ENCODE results near the gene TSPO2.
A peak's percentile ranks its signal among the peaks of the same experiment; 100 is the strongest.

The TSPO2 gene

DNA sequence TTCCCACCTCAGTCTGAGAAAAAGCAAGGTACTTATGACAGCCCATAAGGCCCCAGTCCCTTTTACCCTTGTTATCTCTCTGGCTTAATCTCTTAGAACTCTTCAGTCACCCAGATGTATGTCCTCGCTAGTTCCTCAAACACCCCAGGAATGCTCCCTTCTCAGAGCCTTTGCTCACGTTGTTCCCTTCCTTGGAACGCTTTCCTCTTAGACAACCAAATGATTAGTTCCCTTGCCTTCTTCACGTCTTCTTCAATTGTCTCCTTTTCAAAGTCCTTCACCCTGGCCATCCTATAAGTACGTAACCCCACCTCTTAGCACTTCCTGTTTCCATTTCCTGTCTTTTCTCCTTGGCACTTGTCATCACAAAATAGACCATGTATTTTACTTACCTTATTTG lies 9.6 kb downstream of the TSPO2 start:
- no peak for FAIRE-seq

DNA sequence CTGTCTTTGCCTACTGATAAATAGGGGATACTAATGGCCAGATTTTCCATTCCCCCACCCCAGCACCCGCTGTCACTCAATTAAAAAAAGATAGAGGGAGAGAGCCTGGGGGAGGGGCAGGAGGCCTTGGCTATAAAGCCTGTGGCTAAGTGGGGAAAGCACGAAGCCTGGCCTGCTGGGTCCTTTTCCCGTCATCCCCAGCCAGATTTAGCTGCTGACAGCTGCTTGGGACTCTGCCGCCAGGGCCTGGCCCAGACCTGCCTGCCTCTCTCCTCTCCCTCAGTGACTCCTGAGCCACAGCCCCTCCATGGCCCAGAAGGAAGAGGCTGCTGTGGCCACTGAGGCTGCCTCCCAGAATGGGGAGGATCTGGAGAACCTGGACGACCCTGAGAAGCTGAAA lies 10.8 kb downstream of the TSPO2 start, which contains the start of gene APOBEC2:
Gene APOBEC2 (plus strand): TSS at position 162 of the 400 bp plus-strand sequence. CDS start 146 bp downstream, at position 308.
- no peak for FAIRE-seq

DNA sequence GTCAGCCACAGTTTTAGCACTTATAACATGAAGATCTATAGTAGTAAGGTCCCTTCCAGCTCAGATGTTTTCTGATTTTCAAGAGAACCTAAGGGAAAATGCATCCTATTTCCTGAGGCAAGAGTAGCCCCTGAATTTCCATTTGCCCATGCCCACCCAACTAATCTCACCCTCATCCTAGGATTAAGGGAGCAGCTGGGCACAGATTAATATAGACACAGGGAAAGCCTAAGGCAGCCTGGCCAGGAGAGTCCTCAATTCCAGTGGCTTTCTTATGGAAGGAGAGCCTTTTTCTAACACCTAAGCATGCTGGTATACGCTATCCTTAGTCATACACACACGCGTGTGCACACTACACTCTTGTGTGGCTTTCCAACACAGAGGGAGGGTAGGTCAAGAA lies 12.2 kb downstream of the TSPO2 start:
- FAIRE-seq: no peak

DNA sequence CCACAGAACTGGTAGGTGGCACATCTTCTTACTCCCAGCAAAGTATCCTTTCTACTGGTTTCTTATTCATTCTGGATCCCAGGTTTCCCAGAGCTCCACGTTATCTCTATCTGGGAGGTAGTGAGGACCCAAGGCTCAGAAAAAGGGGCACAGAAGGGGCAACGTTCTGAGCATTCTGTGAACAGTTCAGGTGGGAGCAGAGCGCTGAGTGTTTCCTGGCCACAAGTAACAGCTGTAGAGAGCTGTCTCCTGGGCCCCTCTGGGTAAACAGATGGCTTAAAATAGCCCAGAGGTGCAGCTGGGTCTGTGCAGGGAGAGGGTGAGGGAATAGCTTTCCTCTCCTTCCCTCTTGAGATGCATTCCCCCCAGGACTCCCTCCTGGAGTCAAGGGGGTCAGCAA lies 12.9 kb downstream of the TSPO2 start:
- no peak for FAIRE-seq

DNA sequence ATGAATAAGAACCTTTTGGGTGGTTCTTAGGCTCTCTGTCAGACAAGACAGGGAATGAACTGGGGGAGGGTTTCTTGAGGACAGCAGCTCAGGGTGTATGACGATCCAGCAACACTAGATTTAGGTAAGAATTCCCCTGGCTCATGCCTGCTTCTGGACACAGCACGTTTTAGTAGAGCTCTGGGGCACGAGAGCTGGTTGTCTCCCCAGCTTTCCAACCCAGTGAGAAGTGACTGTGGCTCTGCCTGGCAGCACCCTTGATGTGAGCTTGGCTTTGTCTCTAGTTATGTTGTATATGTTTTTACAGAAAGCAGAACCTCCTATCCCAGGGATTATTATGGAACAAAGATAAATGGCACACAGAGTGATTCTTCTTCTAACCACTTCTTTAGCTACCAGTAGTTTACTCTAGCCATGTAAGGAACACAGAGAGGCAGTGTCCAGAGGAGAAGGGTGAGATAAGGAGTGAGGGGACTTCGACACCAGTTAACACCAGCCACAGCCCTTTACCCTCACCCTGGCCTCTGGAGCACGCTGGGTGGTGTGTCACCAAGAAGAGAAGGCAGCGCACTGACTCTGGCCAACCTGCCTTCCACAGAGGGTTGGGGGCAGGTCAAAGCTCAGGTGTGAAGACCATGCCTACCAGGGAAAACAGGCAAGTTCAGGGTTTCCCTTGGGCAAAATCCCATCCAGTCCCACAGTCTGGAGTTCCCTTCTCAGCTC lies 14.7 kb downstream of the TSPO2 start:
- no peak for FAIRE-seq

DNA sequence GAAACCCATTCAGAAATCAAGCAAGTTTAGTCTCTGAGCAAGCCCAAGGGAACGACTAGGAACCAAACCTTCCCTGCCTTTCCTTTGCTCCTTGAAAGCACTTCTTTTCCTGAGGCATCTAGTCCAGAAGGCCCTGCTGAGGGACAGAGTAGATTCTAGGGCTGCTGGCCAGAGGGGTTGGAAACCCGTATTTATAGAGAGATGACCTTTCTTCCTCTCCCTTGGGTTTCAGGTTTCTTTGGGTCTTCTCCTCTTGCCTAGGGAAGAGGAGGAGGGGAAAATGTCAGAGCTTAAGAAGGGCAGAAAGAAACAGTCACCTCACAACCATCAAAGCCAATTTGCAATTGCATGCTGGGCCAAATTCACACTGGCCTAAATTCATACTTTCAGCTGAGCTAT lies 16.5 kb downstream of the TSPO2 start:
- FAIRE-seq: no peak

DNA sequence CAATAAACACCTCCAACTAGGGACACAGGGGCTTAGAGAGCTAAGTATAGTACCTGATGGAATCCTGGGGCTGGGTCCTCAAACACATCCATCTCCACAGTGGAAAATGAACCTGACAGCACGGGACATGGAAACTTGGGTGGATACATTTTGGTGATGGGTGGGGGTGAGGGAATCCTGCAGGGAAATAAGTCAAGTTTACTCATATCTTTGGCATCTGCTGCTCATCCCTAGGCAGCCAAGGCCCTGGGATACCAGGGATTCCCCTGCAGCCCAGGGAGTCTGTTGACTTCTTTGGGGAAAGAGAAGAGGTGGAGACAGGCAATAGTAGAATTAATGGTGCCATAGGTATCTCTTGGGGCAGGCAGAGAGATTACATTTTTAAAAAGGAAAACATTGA lies 17.3 kb downstream of the TSPO2 start:
- no peak for FAIRE-seq

DNA sequence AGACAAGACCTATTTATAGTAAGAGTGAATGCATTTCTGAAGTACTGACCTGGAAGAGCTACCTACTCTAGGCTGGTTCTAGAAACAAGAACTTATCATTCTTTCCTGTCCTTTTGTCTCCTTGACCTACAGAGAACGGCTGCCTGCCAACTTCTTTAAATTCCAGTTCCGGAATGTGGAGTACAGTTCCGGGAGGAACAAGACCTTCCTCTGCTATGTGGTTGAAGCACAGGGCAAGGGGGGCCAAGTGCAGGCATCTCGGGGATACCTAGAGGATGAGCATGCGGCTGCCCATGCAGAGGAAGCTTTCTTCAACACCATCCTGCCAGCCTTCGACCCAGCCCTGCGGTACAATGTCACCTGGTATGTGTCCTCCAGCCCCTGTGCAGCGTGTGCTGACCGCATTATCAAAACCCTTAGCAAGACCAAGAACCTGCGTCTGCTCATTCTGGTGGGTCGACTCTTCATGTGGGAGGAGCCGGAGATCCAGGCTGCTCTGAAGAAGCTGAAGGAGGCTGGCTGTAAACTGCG lies 19.0 kb downstream of the TSPO2 start:
- no peak for FAIRE-seq

DNA sequence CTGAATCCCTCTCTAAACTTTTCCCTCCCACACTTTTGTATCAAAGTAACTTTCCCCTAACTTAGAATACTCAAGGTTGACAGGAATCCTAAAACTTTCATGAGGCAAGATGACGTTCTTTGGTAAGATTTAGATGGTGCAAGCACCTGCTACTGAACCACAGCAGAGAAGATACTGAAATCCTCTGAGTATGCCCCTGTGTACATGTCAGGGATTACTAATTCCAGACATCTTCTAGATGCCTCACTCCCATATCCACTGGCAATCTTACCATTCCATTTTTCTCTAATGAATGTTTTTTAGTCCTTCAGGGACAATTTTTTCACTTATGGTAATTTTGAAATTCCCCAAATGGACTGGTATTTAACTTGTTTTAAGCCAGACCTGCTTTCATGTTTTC lies 19.8 kb downstream of the TSPO2 start:
- FAIRE-seq: no peak

DNA sequence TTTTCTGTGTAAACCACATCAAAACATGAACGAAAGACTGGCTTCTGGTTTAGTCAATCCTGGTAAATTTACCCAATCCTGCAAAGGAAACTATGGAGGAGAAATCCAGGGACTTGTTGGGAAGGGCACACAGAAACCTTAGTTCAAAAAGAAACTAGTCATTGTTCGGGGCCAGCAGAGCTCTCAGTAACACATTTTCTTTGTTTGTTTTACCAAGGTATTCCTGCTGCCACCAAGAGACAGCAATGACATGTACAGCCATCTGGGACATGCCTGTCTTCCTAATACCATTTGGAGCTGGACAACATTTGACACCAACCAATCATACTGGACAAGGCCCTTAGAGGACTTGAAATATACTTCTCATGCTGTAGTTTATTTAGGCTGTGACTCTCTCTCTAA lies 21.6 kb downstream of the TSPO2 start:
- FAIRE-seq: no peak

DNA sequence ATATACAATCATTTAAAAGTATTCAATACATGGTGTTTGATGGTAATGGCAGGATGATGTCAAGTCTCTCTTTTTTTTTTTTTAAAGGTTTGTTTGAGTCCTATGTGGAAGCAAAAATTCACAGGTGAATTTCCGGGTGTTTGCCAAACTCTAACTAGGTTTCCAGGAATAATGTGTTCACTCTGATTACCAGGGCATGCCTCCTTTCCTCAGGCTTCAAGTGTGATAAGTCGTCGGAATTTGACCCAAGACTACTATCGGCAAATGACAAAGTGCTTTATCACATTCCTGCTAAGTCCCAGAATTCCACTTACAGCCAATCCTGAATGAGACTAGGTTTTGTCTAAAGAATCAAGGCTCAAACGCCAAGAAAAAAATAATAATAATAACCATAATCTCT lies 22.6 kb downstream of the TSPO2 start:
- FAIRE-seq: no peak

DNA sequence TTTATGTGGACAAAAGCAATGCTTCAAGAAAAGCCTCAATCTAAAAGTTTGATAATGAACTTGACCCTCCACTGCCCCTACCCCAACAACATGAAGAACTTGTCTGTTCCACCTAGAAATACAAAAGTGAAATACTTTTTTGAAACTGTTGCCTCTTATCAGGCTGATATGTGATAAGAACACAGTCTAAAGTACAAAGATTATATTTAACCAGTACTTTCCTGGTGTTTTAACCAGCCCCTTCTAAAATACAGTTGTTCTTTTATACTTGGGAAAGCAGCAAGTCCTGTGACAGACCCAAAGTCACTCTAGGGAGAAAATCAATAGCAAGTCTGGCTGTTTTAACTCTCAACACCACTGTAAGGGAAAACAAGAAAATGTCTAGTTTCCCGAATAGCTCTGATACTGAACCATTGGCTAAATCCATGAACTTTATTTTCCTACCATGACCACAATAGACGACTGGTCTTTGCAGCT lies 23.3 kb downstream of the TSPO2 start:
- FAIRE-seq: no peak

DNA sequence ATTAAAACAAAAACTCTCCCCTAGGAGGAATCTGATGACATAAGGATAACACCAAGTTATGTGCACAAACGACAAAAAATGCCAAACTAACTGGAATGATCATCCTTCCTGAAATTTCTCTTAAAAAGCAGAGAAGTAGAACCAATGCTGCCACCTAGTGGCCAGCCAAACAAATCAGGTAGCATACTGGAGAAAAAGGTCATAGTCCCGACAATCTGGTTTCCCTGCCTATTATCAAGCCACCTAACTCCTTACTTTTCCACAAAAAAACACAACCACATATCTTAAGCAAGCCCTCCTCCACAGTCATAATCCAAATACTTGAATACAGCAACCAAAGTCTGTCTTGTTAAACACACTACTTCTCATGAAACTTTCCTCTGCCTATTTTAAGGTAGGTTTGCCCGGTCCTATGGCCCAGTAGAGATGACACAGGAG lies 24.6 kb downstream of the TSPO2 start:
- FAIRE-seq: peak; percentile 92

DNA sequence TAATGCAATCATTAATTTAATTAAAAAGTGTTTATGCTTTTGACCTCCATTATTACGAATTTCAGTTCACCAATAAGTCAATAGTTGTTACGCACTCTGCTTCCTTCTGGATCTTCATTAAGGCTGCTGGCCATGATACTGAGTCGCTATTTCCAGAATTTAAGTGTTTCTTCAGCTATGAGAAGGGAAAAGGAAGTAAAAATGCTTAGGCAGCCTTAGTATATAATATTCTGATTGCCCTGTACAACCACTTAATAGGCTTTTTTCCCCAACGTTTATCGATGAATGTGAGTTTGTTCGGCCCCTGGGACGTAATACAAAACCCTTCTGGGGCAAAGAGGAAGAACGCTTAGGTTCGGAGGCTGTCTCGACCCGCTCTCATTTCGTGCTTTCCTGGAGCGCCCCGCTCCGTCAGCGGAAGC lies 29.2 kb downstream of the TSPO2 start:
- peak; percentile 77 for FAIRE-seq

DNA sequence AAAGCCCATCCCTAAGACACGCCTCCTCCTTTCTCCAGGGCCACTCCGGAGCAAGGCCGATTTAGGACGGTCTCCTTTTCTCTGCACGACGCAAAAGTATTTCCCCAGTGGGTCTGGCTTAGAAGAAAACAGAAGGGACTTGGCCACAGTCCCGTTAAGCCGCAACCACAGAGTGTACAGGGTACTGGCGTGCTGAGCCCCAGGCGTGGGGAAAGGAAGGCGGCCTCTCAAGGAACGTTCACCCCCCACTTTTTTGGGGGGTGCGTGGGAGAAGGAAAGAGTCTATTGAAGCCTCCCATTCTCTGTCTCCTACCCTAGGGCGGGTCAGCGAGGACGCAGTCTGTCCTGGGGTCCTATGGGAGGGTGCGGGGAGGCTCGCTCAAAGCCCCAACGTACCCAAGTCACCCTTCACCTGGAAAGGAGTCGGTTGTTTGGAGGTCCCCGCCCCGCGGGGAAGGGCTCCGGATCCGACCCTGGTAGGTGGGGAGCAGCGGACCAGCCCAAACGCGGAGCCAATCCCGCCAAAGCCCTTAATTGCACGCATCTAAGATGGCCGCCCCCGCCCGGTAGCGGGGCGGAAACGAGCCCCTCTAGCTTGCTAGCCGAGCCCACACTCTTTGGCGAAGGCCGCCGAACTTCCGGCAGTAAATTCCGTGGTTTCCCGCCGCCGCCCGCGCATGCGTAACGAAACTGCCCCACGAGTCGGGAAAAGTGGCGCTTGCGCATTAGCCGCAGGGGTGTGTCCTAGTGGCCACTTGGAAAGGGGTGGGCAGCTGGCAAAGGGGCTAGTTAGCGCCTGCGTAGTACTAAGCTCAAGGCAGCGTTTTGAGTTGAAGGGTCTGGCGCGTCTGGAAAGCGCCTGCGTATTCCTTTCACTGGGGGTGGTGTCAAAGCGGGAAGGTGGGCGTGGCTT lies 29.9 kb downstream of the TSPO2 start, which contains the start of gene OARD1:
Gene OARD1 (minus strand): TSS at position 434 of the 913 bp plus-strand sequence. CDS start 722 bp downstream, outside the sequence.
- peak; percentile 99 for FAIRE-seq

DNA sequence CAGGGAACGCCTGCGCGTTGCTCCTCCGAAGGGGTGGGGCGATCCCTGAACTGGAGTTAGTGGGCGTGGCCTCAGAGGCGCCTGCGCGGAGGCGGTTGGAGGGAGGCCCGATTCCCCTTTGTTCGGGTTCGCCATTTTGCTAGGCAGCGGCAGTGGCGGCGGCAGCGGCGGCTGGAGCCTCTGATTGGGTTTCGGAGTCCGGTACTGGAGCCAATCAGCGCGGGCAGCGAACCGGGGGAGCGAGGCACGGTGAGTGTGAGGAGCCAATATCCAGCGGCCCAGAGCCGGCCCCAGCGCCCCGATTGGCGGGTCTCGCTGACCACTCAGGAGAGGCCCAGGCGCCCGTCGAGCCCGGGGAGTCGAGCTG lies 30.6 kb downstream of the TSPO2 start, which contains the start of gene NFYA:
Gene NFYA (plus strand): TSS at position 139 of the 367 bp plus-strand sequence. CDS start 6,116 bp downstream, outside the sequence.
- FAIRE-seq: no peak

DNA sequence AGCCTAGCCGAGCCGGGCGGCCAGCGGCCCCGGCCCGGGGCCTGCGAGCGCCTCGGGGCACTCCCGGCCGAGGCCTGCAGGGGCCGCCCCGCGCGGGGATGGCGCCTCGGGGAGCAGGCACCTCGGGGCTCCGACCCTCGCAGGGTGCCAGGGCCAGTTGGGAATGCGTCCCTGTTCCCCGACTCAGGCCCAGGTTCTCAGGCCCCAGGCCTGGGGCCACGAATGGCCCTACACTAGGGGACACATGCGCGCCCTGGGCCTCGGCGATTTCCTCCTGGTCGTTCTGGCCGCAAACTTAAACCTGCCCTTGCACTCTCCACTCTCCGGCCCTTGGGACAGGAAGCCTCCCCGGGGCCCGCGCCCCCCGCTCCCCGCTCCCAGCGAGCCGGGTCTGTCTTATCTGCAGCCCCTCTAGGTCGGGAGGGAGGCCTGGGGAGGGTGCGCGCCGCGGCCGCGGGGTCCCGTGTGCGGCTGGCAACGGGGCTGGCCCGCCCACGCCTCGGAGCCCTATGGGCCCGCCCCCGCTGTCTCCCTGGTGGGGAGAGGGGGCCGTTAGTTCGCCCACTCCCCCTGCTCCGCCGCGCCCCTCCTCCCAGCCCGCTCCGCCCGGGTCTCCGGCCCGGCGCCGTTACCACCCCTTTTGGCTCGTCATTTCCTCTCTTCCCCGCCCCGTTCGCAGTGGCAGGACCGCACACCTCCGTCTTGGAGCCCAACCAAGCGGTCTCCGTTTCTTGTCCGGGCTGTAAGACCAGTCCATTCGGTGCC lies 31.1 kb downstream of the TSPO2 start:
- no peak for FAIRE-seq

DNA sequence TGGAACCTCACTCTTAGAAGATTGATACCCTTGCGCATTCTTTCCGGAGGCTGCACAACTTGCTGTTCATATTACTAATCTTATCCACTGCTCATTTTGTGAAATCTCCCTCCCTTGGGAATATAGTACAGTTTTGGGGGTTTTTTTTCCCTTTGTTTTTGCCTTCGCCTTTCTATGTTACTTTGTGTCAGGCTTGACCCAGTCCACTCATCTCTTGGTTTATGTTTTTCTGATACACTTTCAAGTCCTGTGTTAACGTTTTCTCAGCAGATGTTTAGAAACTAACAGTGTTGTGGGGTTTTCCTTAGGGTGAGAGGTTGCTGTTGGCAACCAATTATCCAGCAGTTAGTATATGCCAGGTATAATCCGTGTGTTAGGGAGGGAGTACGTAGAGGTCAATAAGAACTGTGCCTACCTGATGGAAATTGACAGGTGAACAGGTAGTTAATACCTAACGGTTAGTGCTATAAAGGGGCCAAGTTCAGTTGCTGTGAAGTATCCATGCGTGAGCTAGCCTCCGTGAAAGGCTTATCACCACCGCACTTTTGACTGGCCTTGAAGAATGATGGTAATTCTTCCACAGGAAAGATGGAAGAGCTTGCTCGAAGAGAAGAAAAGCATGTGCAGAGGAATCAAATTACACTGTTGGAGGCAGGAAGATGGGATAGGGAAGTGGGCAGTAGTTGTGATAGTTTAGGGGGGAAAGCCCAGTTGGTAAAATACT lies 31.9 kb downstream of the TSPO2 start:
- no peak for FAIRE-seq

DNA sequence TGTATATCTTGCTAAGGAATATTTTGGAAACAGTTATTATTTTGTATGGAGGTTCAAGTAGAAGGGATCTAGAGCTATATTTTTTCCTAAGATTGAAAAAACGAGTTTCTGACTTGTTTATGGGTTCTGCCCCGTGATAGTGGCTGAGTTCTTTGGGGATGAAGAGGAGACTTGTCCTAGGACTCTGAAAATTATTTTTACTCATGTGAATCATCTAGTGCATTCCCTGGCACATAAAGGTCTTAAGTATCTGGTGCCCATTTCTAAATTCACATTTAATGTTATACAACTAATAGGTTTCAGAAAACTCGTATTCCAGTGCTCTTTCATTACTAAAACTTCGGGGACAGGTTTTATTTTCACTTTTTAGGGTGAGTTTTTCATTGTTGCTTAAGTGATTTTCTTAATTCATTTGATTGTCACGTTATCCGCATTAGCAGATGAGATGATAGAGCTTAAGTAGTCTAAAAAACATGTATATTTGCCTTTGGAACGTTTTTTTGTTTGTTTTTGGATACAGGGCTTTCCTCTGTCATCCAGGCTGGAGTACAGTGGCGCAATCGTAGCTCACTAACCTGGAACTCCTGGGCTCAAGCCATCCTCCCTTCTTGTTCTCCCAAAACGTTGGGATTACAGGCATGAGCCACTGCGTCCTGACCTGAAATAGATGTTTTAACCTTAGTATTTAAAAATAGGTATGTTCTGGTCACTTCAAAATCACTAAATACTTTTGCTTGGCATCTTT lies 32.6 kb downstream of the TSPO2 start:
- FAIRE-seq: no peak

DNA sequence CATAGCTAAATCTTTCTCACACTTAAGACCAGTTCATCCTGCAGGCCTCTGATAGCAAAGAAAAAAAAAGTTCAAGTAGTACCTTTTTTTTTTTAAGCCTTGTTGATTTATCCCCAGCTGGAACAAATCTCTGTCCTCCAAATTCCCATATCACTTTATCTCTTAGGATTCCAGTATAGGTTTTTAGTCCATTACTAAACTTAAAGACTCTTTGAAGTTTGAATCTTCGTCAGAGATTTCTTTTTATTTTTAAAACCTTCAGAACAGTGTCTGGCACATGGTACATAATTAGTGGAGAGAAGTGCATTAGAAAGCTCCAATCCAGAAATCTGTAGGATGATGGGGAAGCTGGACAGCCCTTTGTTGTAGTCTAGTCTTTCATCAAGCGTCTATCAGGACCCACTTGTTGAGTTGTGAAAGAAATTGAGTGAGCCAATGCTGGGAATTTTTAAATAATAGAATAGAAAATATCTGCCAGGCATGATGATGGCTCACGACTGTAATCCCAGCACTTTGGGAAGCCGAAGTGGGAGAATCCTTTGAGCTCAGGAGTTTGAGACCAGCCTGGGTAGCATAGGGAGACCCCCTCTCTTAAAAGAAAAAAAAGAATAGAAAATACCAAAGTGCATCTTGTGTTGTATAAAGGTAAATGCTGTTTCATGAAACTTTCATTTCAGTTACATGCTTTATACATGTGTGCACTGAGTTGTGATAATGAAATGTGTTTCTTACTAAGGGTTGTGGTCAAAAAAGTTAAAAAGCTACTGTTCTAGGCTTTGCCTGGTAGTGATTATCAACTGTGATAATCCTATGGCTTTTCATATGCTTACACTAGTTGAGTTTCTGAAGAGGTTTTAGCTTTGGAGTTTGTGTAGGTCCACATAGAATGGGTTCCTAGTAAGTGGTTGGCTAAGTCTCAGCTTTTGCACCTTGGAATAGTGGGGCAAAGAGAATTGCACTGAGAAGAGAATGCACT lies 33.7 kb downstream of the TSPO2 start:
- no peak for FAIRE-seq
